IPS-18c (cell line): ENCODE measurements around the gene SWAP70.

Experiments used
- H3K4me3 ChIP-seq: 2 replicates; pipeline ENCODE4 v1.7.0; 2013; ENCODE audit warnings: low read depth, mild to moderate bottlenecking, low read length, moderate library complexity; ENCODE audit not compliant: insufficient read depth
- H3K9me3 ChIP-seq: one replicate; pipeline ENCODE4 v1.6.1; 2013; ENCODE audit warnings: mild to moderate bottlenecking, low read length, moderate library complexity; ENCODE audit not compliant: control insufficient read depth, insufficient read depth

SWAP70 gene

DNA sequence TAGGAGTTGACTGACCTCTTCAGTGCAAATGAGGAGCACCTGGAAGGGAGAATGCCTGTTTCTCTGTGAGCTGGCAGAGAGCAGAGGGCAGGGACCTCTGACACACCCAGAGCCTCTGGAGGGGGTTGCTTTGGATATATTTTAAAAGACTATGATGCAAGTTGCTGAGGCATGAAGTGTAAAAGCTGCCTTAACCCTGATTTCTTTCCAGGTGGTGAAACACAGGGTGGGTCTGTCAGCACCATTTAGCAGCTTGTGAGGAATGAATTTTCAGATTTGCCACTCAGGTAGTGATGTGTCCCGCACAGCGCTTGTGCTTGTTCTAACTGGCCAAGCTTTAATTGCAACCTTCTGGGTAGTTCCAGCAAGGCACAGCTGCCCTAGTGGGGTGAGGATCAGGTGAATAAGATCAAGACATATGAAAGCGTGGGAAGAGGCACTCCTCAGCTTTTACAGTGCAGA is 90.2 kb downstream of the SWAP70 start:
- Histone ChIP-seq H3K4me3 (no peak overlapping the region), H3K9me3 (no peaks in the 10 kb centered on the region)

DNA sequence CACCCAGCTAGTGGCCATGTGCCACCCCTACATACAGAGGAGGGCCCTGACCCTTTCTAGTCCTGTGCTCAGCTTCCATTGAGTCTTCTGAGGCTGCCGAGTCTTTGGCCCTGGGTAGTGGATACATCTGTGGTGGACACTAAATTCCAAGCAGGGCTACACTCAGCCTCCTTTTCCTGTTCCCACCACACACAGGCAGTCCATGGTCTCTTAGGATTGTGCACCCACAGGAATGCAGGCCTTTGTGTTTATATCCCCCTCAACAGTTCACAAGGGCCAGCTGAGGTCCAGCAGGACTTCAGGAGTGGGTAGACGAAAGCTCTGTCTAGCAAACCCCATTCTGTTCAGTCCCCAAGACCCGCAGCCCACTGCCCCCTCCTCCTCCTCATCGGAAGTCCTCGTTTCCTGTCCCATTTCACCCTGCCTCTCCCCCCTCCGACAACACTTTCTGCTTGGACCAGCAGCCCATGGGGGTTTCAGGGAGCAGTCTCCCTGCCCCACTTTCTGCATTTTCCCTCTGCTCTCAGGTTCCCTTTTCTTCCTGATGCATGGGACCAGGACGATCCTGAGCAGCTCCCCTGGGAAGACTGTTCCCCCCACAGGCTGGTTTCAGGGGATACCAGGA is 91.8 kb downstream of the SWAP70 start:
- no peaks in the 10 kb centered on the region for H3K9me3 ChIP-seq
- H3K4me3 ChIP-seq: no peak overlapping the region

DNA sequence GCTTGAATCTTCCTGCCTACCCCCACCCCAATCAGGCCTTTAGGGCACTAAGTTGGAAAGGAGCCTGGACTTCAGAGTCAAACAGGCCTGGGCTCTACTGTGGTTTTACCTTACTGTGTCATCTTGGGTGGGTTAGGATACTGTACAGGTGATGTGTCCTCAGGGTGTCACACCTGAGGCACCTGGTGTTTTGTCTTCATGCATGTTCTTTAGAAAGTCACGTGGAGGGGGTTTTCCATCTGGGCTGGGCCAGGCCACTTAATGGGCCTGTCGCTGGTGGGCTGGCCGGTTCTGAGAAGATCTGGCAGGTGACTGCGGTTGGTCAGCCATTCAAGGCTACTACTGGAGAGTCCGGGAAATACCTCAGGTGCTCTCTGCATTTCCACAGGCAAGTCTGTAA is 92.6 kb downstream of the SWAP70 start:
- H3K4me3 ChIP-seq: no peak overlapping the region

DNA sequence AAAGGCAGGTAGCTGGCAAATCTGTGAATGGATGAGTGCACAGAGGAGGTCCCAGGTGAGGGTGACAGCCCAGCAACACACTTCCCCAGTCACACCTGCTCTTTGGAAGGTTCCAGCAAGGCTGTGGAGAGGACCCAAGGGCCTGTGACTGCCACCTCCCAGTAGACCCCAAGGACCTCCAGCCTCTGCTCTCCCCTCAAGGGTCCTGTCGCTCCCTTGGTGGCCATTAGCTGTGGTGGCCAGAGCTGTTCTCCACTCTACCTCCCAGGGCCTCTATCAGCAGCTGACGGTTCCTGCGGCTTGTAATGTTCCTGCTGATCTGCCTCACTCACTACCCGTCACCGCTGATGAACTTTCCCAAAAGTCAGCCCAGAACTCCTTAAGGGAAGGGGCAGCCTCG is 93.0 kb downstream of the SWAP70 start:
- H3K4me3 ChIP-seq: no peak overlapping the region
- no peaks in the 10 kb centered on the region for H3K9me3 ChIP-seq

More for the DNA sequence above, 92.6 kb downstream of the SWAP70 start:
- H3K9me3 ChIP-seq: no peaks in the 10 kb centered on the region

DNA sequence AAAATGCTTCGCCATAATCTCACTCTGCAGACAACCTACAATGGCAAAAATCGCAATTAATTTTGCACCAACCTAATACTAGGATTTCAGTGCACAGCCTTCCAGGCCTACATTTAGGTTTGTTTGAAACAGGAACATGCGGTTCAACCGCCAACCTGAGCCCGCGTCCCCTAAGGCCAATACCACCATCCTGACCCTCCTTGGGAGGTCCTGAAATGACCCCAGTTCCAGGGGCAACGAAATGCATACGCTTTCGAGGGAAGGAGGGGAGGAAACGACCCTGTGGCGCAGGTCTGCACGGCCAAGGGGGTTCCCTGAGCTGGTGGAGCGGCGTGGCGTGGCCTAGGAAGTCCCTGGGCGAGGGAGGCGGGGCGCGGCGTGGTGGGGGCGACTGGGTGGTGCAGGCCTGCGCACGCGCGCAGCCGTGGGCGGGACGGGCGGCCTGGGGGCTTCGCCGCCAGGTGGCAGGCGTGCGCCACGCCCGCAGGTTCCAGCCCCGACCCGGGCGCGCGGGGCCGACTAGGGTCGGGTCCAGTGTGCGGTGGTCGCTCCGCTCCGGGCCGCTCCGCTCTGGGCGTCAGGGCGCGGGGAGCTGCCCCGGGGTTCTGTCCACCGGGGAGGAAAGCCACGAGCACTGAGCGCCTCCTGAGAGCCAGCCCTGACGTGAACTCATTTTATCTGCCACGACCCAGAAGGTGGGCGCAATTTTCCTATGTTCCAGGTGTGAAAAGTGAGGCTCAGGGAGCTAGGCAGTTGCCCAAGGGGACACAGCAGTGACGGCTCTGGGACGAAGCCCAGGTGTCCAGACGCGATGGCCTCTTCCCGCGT is 94.1 kb downstream of the SWAP70 start:
- H3K9me3 ChIP-seq: peaks cover 2% of the 10 kb centered on the region
- peak overlapping the region; percentile 58 for H3K4me3 ChIP-seq

DNA sequence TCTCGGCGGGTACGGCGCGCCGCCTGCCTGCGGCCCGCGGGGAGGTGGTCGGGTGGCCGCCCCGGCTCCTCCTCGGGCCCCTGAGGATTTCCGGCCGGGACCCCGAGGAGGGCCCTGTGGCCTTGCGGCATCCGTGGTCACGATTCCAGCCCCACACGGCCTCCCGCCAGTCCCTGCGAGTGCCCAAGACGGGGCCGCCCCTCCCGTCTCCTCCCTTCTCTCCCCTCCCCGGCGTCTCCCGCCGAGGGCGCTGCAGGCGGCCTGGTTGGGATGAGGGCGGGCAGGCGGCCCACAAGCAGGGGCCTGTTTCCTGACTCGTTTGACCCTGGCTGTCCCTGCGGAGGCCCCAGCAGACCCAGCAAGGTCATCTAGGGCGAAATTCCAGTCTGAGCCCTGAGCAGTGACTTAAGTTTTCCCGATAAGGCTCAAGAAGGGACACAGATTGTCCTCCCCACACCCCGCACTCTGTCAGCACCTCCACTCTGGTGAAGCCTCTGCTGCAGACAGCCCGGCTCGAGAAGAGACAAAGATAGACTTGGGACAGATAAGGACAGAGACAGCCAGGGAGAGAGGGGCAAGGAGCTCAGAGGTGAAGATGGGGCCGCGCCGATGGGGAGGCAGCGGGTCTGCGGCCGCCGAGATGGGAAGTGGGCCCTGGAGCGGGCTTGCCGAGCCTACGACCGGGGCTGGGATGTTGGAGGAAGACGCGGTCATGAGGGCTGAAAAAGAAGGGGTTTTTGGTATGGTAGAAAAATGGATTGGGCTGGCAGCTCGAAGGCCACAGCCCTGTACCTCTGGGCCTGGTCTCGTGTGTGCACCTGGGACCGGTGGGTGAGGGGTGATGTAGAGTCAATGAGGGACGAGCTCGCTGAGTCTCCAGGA is 95.0 kb downstream of the SWAP70 start:
- Histone ChIP-seq H3K4me3 (peak overlapping the region; percentile 58; the same call in 1 of the 2 replicates), H3K9me3 (peaks cover 2% of the 10 kb centered on the region)

DNA sequence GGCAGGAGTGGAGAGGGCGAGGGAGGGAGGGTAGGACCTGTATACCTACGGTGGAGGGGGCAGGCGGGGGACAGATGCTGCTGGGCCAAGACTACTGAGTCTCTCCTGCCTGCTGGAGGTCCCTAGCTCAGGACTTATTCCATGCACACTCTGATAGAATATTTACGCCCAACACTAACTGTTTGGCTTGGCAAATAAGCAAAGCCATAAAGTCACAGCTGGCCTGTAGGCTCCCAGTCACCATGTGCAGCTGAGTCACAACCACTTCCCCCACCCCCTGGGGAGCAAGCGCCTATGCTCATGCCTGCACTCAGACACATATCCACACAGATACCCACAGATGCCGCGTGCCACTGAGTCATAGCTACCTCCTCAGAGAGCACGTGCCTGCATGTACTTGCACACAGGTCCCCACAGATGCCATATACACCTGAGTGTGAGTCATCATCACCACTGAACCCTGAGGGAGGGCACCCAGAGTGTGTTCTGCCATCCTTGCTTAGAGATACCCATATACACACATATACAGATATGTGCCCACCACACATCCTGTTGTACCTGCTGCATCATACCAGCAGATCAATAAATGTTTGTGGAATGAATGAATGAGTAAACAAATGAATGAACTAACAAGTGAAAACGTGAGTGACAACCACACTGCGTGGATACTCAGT is 95.8 kb downstream of the SWAP70 start:
- Histone ChIP-seq H3K9me3 (peaks cover 2% of the 10 kb centered on the region), H3K4me3 (no peak overlapping the region)

DNA sequence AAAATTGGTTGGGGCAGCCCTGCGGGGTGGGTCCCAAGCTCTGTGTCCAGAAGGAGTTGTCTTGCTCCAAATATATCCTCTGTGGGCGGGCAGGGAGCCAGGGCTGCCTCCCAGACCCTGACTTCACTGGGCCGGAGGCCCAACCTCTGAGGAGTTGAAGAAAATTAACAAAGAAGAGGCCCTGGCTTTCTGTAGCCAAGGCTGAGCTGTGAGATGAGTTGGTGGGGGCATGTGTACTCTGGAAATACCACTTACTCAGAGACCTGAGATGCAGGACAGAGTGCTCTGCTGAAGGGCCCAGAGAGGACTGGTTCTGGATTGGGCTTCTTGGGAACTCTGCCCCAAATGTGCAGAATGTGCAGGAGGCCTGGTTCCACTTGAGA is 96.3 kb downstream of the SWAP70 start:
- no peak overlapping the region for H3K4me3 ChIP-seq
- peaks cover 2% of the 10 kb centered on the region for H3K9me3 ChIP-seq

DNA sequence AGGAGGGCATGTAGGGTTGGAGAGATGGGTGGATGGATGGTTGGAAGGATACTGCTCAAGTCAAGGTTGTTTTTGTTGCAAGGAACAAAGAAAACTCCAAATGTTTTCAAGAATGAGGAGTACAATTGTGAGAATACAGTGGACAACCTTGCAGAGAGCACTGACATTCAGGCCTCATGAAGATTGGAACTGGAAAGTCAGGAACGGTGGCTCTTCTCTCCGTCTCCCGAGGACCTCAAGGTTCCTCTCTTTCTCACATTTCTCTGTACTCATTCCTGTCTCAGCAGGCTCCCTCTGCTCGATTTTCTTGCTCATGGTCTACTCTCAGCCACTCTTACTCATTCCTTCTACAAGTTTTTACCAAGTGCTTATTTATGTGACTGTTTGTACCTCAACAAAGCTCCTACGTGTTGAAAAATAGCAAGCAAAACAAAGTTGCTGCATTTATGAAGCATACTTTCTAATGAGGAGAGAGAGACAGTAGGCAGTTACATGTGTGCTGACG is 97.6 kb downstream of the SWAP70 start:
- Histone ChIP-seq H3K4me3 (no peak overlapping the region), H3K9me3 (peaks cover 2% of the 10 kb centered on the region)

DNA sequence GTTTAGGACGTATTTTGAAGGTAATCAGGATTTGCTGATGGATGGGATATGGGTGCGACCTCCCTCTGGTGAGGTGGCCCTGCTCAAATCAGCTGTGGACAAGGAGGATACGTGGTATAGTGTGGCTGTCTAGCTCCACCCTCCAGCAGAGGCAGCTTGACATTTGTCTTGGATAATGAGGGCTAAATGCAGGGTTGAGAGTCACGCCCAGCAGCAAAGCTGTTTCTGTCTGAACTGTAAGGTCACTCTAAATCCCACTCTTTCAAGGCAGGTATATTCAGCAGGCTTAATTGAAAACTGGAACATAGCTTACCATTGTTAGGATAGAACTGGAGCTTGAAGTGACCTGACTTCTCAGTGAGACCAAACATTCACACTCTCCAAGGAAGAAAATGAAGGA is 98.7 kb downstream of the SWAP70 start:
- Histone ChIP-seq H3K4me3 (no peak overlapping the region; the same call in 1 of the 2 replicates), H3K9me3 (peaks cover 2% of the 10 kb centered on the region)

DNA sequence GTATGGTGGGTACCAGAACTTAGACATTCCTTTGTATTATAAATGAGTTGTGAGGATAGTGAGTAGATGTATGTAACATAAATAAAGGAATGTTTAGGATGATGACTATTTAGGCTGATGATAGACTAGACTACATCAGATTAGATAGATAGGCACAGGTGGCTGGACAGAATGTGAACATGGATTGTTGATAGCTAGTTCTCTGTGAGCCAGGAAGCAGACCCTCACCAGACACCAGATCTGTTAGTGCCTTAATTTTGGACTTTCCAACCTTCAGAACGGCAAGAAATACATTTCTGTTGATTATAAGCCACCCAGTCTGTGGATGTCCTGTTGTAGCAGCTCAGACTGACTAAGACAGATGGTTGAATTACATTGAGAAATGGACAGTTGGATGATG is 99.4 kb downstream of the SWAP70 start:
- H3K9me3 ChIP-seq: peaks cover 2% of the 10 kb centered on the region
- H3K4me3 ChIP-seq: no peak overlapping the region

DNA sequence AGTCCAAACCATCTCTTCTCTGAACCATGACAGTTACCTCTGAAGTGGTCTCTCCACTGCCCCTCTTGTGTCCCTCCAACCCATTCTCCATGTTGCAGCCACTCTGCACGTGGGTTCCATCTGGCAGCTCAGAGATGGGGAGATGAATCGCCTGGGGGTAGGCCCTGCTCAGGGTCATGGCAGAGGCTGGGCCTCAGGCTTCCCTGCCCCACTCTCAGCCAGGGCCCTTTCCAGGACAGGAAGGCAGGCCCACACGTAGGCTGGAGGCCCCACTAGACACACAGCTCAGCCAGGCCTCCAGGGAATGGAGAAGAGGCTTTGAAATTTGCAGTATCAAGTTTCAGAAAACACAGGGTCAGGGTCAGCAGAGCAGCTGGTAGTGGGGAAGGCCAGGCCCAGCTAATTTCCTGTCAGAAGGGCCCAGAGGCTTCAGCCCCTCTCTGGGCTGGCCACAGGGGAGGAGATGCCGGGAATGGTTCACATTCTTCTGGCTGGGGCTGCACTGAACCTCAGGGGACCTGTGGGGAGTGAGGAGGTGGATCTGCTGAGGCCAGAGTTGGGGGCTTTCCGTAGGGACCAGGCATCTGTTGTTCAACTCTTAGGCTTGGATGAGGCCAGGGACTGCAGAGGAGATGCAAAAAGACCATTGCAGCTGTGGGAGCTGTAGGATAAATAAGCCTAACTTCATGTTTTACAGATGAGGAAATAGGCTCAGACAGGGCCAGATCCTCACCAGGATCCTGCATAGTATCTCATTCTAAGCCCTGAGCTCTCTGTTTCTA is 101.6 kb downstream of the SWAP70 start:
- Histone ChIP-seq H3K9me3 (peaks cover 2% of the 10 kb centered on the region), H3K4me3 (no peak overlapping the region)

DNA sequence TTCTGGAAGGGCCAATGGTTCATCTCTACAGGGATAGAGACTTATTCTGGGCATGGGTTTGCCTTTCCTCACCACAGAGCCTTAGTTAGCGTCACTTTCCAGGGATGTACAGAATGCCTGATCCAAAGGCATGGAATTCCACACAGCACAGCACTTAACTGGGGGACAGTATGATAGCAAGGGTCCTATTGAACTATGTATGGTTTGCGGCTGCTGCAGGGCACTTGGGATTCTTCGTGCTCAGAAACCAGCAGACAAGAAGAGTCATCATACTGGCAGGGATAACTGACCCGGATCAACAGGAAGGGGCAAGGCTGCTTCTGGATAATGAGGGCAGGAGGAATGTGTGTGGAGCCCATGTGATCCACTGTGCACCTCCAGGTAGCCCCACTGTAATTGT is 105.7 kb downstream of the SWAP70 start:
- no peak overlapping the region for H3K4me3 ChIP-seq
- no peaks in the 10 kb centered on the region for H3K9me3 ChIP-seq

DNA sequence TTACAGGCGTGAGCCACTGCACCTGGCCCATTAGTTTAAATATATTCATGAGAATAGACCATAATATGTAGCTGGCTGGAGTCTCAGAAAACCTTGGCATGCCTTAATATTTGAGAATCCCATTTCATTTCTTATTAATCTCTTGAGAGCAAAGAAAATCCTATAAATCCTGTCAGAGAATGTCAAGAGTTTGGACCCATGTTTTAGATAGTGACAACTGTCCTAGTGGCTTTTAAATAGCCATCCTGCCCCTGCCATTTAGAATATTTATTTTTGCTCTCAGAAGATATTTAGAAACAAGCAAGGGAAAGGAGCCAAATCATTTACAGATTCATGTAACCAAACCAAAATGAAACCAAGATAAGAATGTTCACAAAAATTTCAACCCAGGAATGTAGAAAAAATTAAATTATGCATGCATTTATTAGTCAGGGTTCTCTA is 107.2 kb downstream of the SWAP70 start:
- no peaks in the 10 kb centered on the region for H3K9me3 ChIP-seq
- H3K4me3 ChIP-seq: no peak overlapping the region

DNA sequence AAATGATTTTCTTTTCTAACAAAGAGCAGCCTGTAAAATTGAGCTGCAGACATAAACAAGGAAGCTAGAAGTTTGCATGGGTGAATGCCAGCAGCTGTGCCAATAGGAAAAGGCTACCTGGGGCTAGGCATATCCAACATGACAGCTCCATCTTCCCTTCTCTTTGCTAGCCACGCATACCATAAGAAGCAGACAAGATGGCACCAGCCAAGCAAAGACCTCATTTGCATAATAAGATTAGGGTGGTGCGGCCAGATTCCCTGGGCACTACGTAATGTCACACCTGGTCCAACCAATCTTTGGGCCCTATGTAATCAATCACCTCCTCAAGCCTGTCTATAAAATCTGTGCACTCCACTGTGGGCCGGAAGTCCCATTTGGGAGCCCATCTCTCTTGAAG is 108.3 kb downstream of the SWAP70 start:
- no peak overlapping the region for H3K4me3 ChIP-seq

DNA sequence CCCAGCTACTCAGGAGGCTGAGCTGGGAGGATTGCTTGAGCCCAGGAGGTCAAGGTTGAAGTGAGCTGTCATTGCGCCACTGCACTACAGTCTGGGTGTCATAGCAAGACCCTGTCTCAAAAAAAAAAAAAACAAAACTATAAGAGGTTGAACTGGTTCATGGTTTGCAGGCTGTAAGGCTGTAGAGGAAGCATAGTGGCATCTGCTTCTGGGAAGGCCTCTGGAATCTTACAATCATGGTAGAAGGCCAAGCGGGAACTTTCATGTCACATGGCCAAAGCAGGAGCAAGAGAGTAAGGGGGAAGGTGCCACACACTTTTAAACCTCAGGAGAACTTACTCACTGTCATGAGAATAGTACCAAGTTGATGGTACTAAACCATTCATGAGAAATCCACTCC is 109.6 kb downstream of the SWAP70 start:
- Histone ChIP-seq H3K9me3 (no peaks in the 10 kb centered on the region), H3K4me3 (no peak overlapping the region)

More for the DNA sequence above, 108.3 kb downstream of the SWAP70 start:
- H3K9me3 ChIP-seq: no peaks in the 10 kb centered on the region
